ENCODE results near the gene TLCD3B.

DNA sequence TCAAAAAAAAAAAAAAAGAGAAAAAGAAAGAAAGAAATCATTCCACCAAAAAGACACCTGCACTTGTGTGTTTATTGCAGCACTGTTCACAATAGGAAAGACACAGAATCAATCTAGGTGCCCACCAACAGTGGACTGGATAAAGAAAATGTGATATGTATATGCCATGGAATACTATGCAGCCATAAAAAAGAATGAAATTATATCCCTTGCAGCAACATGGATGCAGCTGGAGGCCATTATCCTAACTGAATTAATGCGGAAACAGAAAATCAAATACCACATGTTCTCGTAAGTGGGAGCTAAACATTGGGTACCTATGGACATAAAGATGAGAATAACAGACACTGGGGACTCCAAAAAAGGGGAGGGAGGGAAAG, 13.8 kb downstream of the TLCD3B start:
- TF ChIP-seq POLR2A (IDR thresholded peaks at IDR 0.05; ENCODE audit: low read length) (no peak), GATA1 (IDR thresholded peaks at IDR 0.05; ENCODE audit: low read depth, low read length) (no peak)

Measured in erythroblast (primary cell).